Adrenal gland (tissue), 12 donors: ENCODE data around the gene FXYD5. TPM values are rescaled to one million over a fixed set of nuclear protein-coding genes. Genes with fewer than 3 reads are reported as not detected.

Source experiments
- DNase-seq, 7 donors: peaks; one replicate each; pipeline ENCODE4 v3.0.0-alpha.2; 2019 to 2020
- H3K27ac ChIP-seq, 5 donors: fragments of 200-600 bp; sonication (generic) in 4 of 5; 1 replicate in 3 of 5; 2 replicates in 2 of 5; pipeline versions ENCODE4 v1.5.1 to v1.8.0; 2016 to 2020; ENCODE audit warnings: mild to moderate bottlenecking in 1 of 5
- H3K27me3 ChIP-seq: fragments of 200-600 bp; 2 replicates; pipeline ENCODE4 v1.8.0; 2021
- H3K36me3 ChIP-seq, 2 donors: fragments of 200-600 bp; replicated peaks in 1 of 2; 1 replicate in 1 of 2; 2 replicates in 1 of 2; pipeline versions ENCODE4 v1.5.1 to v1.8.0; 2018 to 2022
- H3K4me1 ChIP-seq, 2 donors: fragments of 200-600 bp; replicated peaks in 1 of 2; 1 replicate in 1 of 2; 2 replicates in 1 of 2; pipeline versions ENCODE4 v1.5.1 to v1.8.0; 2018 to 2021
- H3K4me3 ChIP-seq, 4 donors: fragments of 200-600 bp; sonication (generic) in 3 of 4; one replicate each; pipeline ENCODE4 v1.5.1; 2016 to 2018
- H3K9me3 ChIP-seq, 3 donors: fragments of 200-600 bp; sonication (generic) in 1 of 3; replicated peaks in 1 of 3; 1 replicate in 2 of 3; 2 replicates in 1 of 3; pipeline versions ENCODE4 v1.5.1 to v1.8.0; 2016 to 2021
- POLR2A ChIP-seq, 2 donors: fragments of 450-650 bp; IDR thresholded peaks; one replicate each; pipeline ENCODE4 v1.6.1; 2017; ENCODE audit warnings: antibody characterized with exemption in 2 of 2, mild to moderate bottlenecking in 2 of 2, moderate library complexity in 1 of 2
- WGBS, 4 donors: extraction: QIAGEN DNeasy Blood & Tissue Kit in 2 of 4; methylation state at CpG; one replicate each; pipeline versions ENCODE4 v1.1.5 to v1.1.7; 2013 to 2017; 5-methylcytosine and 5-hydroxymethylcytosine counted together
- intact Hi-C, 2 donors: fragments of 100-400 bp; cut with DNase I; formaldehyde crosslinking; loops; one replicate each; pipeline versions ENCODE4 v1.14.1 to v1.15.0; 2022 to 2023
- polyA plus RNA-seq, 3 donors: library from polyadenylated mRNA; stranded (reverse); fragments of 200-250 nt in 2 of 3; fragments of 350-450 nt in 1 of 3; fragmentation: Illumina TruSeq in 1 of 3; extraction: RNeasy Lipid Tissue Mini Kit (QIAGEN cat#74804) in 1 of 3; gene quantifications; one replicate each; pipeline ENCODE4 v1.2.3, GENCODE V29; 2013 to 2014
- total RNA-seq, 9 donors: library from RNA; depleted of rRNA in 4 of 9; stranded (reverse); fragments of >200 nt in 4 of 9; fragments of 120-200 nt in 1 of 9; fragmentation: NEBNext Ultra II Directional in 1 of 9; extraction: Animal tissue kit (Norgen Biotek cat#: 25700) in 1 of 9; gene quantifications; one replicate each; pipeline versions ENCODE4 v1.1.0 to v1.2.4, GENCODE V29; 2013 to 2023
- TF ChIP-seq, protein P1 (sequence below), 6 experiments: fragments of 450-650 bp in 4 of 6; fragments of 200-600 bp in 2 of 6; sonication (generic) in 1 of 6; IDR thresholded peaks; 1 replicate in 5 of 6; 2 replicates in 1 of 6; pipeline versions ENCODE4 v1.5.1 to v1.8.0; 2016 to 2021; ENCODE audit warnings: antibody characterized with exemption in 6 of 6, mild to moderate bottlenecking in 2 of 6, moderate library complexity in 1 of 6
- donor health status: healthy with polysubstance abuse.
- donor health status: Bipolar disorder and iron deficiency.
- donor health status: DM: yes; HTN: yes; CAD: no.
- donor health status: DM: no; HTN: no; CAD: no.
- donor health status: DM: no; HTN: no; CAD: no.
- donor health status: DM: yes; HTN: yes; CAD: no.

Gene FXYD5
- total and polyA plus RNA-seq, 12 donors = 4.2 to 123 (median 38.9) TPM

DNA sequence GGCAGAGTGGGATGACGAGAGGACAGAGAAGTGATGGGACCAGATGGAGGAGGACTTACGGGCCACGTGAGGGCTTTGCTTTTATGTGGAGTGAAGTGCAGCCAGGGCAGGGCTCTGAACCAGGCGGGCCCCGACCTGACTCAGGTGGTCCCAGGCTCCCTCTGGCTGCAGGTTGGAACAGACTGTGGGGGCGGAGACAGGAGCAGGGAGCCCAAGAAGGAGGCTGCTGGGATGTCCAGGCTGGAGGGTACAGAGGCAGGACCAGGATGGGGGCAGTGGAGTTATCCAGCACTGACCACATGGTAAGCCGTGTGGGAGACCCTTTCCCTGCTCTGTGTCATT, 2.1 kb downstream of the FXYD5 start:
- intact Hi-C loops = no loop called here
- H3K27ac ChIP-seq = no peak overlapping the region
- 83 to 88% (median 85%) methylated on average over 7 of the region's 7 CpGs for WGBS, 4 donors
- TF ChIP-seq, protein P1, sequence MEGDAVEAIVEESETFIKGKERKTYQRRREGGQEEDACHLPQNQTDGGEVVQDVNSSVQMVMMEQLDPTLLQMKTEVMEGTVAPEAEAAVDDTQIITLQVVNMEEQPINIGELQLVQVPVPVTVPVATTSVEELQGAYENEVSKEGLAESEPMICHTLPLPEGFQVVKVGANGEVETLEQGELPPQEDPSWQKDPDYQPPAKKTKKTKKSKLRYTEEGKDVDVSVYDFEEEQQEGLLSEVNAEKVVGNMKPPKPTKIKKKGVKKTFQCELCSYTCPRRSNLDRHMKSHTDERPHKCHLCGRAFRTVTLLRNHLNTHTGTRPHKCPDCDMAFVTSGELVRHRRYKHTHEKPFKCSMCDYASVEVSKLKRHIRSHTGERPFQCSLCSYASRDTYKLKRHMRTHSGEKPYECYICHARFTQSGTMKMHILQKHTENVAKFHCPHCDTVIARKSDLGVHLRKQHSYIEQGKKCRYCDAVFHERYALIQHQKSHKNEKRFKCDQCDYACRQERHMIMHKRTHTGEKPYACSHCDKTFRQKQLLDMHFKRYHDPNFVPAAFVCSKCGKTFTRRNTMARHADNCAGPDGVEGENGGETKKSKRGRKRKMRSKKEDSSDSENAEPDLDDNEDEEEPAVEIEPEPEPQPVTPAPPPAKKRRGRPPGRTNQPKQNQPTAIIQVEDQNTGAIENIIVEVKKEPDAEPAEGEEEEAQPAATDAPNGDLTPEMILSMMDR (IDR thresholded peaks at IDR 0.05) = no peak
- no peak for TF ChIP-seq POLR2A (IDR thresholded peaks at IDR 0.05)
- no peak overlapping the region for H3K4me3 ChIP-seq
- peaks cover 6 to 18% of the 10 kb centered on the region in 2 donors for H3K4me1 ChIP-seq
- no peaks in the 10 kb centered on the region for H3K9me3 ChIP-seq
- no peak for DNase-seq
- peaks cover 0 to 10% of the 10 kb centered on the region in 2 donors for H3K36me3 ChIP-seq
- peaks cover 13% of the 10 kb centered on the region for H3K27me3 ChIP-seq

DNA sequence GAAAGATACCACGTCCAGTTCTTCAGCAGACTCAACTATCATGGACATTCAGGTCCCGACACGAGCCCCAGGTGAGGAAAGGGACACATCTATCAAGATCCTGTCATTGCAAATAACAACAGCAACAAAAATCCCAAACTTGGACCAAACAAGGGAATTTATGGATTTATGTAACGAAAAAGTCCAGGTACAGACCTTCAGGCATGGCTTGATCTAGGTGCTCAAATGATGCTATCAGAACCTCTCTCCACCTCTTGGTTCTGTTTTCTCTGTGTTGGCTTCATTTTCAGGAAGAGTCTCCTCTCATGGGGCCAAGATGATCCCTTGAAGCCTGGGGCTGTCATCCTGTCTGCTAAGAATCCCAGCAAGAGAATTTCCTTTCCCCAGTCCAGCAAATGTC, 2.9 kb downstream of the FXYD5 start:
- peaks cover 0 to 10% of the 10 kb centered on the region in 2 donors for H3K36me3 ChIP-seq
- 89 to 100% (median 94%) methylated on average over 4 of the region's 4 CpGs for WGBS, 4 donors
- no peak for DNase-seq
- peaks cover 0 to 4% (median 0%) of the 10 kb centered on the region in 3 donors for H3K9me3 ChIP-seq
- no peak overlapping the region for H3K4me3 ChIP-seq
- H3K27ac ChIP-seq = no peak overlapping the region
- H3K27me3 ChIP-seq = peaks cover 13% of the 10 kb centered on the region
- intact Hi-C loops = no loop called here
- TF ChIP-seq, protein P1 (IDR thresholded peaks at IDR 0.05) = no peak
- TF ChIP-seq POLR2A (IDR thresholded peaks at IDR 0.05) = no peak
- H3K4me1 ChIP-seq = peaks cover 6 to 18% of the 10 kb centered on the region in 2 donors

DNA sequence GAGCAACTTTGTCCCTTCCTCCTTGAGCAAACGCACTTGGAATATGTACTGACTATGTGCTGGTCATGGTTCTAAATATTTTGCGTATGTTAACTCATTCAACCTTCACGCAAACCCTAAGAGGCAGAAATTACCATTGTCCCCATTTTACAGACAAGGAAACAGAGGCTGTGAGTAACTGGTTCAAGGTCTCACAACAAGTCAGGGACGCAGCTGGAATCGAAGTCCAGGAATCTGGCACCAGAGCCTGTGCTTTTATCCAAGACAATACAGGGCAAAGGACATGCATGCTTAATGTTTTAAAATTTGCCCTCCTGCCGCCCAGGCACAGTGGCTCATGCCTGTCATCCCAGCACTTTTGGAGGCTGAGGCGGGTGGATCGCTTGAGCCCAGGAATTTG, 5.1 kb downstream of the FXYD5 start:
- peaks cover 0 to 7% (median 0%) of the 10 kb centered on the region in 3 donors for H3K9me3 ChIP-seq
- TF ChIP-seq, protein P1 (IDR thresholded peaks at IDR 0.05) = no peak
- no peak for TF ChIP-seq POLR2A (IDR thresholded peaks at IDR 0.05)
- intact Hi-C loops = no loop called here
- no peak for DNase-seq
- 73 to 89% (median 79%) methylated on average over 8 of the region's 8 CpGs for WGBS, 4 donors
- no peak overlapping the region for H3K27ac ChIP-seq
- H3K4me1 ChIP-seq = peaks cover 3 to 10% of the 10 kb centered on the region in 2 donors
- no peak overlapping the region for H3K4me3 ChIP-seq
- H3K36me3 ChIP-seq = peaks cover 0 to 10% of the 10 kb centered on the region in 2 donors
- H3K27me3 ChIP-seq = peaks cover 5% of the 10 kb centered on the region

DNA sequence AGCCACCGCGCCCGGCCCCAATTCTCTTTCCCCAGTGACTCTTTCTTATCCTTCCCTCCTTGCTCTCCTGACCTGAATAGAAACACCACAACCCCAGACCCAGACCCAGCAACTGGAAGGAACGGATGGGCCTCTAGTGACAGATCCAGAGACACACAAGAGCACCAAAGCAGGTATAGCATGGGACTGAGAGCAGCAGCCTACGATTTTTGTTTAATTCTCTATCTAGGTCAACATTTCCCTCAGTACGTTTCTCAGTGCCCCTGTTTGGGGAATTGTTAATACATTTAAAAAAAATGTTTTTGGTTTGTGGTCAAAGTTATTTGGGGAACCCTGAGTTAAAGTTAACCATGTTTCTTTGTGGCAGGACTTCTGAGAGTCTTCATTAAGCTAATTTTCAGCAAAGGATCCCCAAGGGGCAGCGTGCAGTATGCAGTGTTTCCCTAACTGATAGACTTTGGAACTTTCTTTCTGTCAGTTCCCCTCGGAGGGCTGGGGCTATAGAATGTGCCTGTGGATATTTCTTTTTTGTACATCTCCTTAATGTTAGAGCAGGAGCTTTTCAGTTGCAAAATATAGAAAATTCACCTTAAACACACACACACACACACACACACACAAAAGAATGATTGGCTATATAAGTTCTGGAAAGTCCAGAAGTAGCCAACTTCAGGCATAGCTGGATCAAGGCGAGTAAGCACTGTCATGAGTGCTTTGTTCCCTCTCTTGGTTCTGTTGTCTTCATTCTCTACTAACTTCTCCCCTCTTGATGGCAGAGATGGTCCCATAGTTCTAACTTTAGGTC, 6.3 kb downstream of the FXYD5 start:
- WGBS, 4 donors = 89 to 93% (median 90%) methylated on average over 9 of the region's 9 CpGs
- Histone ChIP-seq H3K4me1 (peaks cover 0 to under 1% of the 10 kb centered on the region in 2 donors), H3K9me3 (peaks cover 0 to 7% (median 0%) of the 10 kb centered on the region in 3 donors), H3K27me3 (peaks cover under 1% of the 10 kb centered on the region), H3K4me3 (no peak overlapping the region), H3K27ac (no peak overlapping the region), H3K36me3 (peaks cover 0 to 10% of the 10 kb centered on the region in 2 donors)
- intact Hi-C loops = no loop called here
- TF ChIP-seq, protein P1 (IDR thresholded peaks at IDR 0.05) = no peak
- no peak for TF ChIP-seq POLR2A (IDR thresholded peaks at IDR 0.05)
- no peak for DNase-seq
